ENCODE results near the gene RAPGEF1. TPM values are rescaled to one million over a fixed set of nuclear protein-coding genes. Genes with fewer than 3 reads are reported as not detected.

The RAPGEF1 gene
- total RNA-seq, 1 donor from 2014 or later: 57.9 TPM

DNA sequence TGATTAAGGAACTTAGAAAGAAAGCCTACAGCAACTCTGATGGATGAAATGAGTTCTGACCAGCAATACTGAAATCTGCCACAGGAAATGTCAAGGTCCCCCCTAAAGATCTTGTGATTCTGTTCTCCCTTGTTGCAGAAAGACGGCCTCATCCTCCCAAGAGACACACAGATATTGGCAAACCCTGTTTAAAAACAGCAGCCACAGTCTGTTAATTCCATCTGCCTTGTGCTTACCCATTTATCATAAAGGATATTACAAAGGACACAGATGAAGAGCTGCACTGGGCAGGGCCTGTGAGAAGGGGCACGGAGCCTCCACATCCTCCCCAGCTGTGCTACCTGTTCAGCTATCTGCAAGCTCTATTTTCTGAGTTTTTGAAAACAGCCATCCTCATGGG, 15.2 kb downstream of the RAPGEF1 start:
- Histone ChIP-seq H3K4me3 (no peak overlapping the region), H3K27ac (no peak overlapping the region), H3K4me1 (peaks cover 49% of the 10 kb centered on the region), H3K27me3 (no peaks in the 10 kb centered on the region), H3K36me3 (no peaks in the 10 kb centered on the region), H3K9me3 (no peaks in the 10 kb centered on the region)
- intact Hi-C loops (cut with DNase I): no loop called here
- TF ChIP-seq POLR2A (IDR thresholded peaks at IDR 0.05) (no peak), POLR2AphosphoS5 (IDR thresholded peaks at IDR 0.05; ENCODE audit: insufficient read depth in 1 of 2, low read depth in 1 of 2) (no peak)
- TF ChIP-seq, protein P1, sequence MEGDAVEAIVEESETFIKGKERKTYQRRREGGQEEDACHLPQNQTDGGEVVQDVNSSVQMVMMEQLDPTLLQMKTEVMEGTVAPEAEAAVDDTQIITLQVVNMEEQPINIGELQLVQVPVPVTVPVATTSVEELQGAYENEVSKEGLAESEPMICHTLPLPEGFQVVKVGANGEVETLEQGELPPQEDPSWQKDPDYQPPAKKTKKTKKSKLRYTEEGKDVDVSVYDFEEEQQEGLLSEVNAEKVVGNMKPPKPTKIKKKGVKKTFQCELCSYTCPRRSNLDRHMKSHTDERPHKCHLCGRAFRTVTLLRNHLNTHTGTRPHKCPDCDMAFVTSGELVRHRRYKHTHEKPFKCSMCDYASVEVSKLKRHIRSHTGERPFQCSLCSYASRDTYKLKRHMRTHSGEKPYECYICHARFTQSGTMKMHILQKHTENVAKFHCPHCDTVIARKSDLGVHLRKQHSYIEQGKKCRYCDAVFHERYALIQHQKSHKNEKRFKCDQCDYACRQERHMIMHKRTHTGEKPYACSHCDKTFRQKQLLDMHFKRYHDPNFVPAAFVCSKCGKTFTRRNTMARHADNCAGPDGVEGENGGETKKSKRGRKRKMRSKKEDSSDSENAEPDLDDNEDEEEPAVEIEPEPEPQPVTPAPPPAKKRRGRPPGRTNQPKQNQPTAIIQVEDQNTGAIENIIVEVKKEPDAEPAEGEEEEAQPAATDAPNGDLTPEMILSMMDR (IDR thresholded peaks at IDR 0.05): no peak
- no peak for DNase-seq (ENCODE audit: extremely low spot score in 2 of 2)

DNA sequence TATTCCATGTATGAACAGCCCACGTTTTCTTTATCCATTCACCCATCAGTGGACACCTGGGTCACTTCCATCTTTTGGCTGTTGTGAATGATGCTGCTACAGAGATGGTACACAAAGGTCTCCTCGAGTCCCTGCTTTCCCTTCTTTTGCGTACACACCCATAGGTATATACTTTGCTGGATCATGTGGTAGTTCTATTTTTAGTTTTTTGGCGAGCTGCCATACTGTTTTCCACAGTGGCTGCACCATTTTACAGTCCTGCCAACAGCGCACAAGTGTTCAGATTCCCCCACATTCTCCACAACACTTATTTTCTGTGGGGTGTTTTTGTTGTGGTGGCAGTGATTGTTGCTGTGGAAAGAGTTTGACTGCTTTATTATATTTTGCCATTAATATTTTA, 16.2 kb downstream of the RAPGEF1 start:
- no peak for DNase-seq (ENCODE audit: extremely low spot score in 2 of 2)
- intact Hi-C loops (cut with DNase I): no loop called here
- no peaks in the 10 kb centered on the region for H3K27me3 ChIP-seq
- H3K4me3 ChIP-seq: no peak overlapping the region
- TF ChIP-seq, protein P1 (IDR thresholded peaks at IDR 0.05): no peak
- TF ChIP-seq POLR2A (IDR thresholded peaks at IDR 0.05) (no peak), POLR2AphosphoS5 (IDR thresholded peaks at IDR 0.05; ENCODE audit: insufficient read depth in 1 of 2, low read depth in 1 of 2) (no peak)
- H3K27ac ChIP-seq: no peak overlapping the region
- peaks cover 49% of the 10 kb centered on the region for H3K4me1 ChIP-seq
- no peaks in the 10 kb centered on the region for H3K36me3 ChIP-seq
- H3K9me3 ChIP-seq: no peaks in the 10 kb centered on the region

- H3K27ac ChIP-seq: no peak overlapping the region
- H3K36me3 ChIP-seq: no peaks in the 10 kb centered on the region
- peaks cover 41% of the 10 kb centered on the region for H3K4me1 ChIP-seq
- no peak overlapping the region for H3K4me3 ChIP-seq
- DNase-seq (ENCODE audit: extremely low spot score in 2 of 2): no peak
- no peaks in the 10 kb centered on the region for H3K9me3 ChIP-seq
- TF ChIP-seq POLR2A (IDR thresholded peaks at IDR 0.05): no peak
- no peaks in the 10 kb centered on the region for H3K27me3 ChIP-seq
- intact Hi-C loops (cut with DNase I): no loop called here
These were observed 17.6 kb downstream of the RAPGEF1 start for GRCh38 chr9:131722255-131722654.

DNA sequence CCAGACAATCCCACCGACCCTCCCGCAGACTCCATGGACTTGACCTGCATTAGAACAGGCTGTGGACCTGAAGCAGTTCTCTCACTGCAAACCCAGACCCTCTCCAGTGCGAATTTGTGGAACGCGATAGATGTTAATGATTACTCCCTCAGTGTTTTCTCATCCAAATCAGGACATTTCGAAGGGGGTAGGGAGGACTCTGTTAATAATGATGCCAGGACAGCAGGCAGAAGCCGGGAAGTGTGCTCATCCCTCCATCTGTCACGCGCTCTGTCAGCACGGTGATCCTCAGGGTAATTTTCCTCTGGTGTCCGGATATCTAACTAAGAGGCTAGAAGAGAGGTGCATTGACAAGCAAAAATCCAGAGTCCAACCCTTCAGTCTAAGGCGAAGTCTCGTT, 18.8 kb downstream of the RAPGEF1 start:
- TF ChIP-seq POLR2AphosphoS5 (IDR thresholded peaks at IDR 0.05; ENCODE audit: insufficient read depth in 1 of 2, low read depth in 1 of 2) (no peak), POLR2A (IDR thresholded peaks at IDR 0.05) (no peak)
- TF ChIP-seq, protein P1 (IDR thresholded peaks at IDR 0.05): no peak
- Histone ChIP-seq H3K27me3 (no peaks in the 10 kb centered on the region), H3K4me1 (peaks cover 42% of the 10 kb centered on the region), H3K4me3 (no peak overlapping the region), H3K36me3 (no peaks in the 10 kb centered on the region), H3K27ac (no peak overlapping the region), H3K9me3 (no peaks in the 10 kb centered on the region)
- intact Hi-C loops (cut with DNase I): no loop called here
- no peak for DNase-seq (ENCODE audit: extremely low spot score in 2 of 2)

DNA sequence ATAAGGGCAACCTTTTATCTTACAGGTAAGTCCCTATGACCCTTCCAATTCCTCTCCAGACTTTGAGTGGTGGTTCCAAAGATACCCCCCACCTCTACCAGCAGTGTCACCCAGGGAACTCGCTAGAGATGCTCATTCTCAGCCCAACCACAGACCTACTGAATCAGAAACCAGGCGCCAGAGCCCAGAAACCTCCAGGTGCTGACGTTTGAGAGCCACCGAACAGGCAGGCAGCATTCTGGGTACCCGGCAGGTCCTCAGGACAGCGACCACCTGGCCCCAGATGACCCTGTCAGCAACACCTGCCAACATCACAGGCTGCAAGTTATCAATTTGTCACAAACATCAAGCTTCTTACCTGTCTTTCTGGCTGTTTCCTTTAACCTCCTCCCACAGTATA, 19.5 kb downstream of the RAPGEF1 start:
- Histone ChIP-seq H3K4me3 (no peak overlapping the region), H3K36me3 (no peaks in the 10 kb centered on the region), H3K27me3 (no peaks in the 10 kb centered on the region), H3K27ac (no peak overlapping the region), H3K4me1 (peaks cover 49% of the 10 kb centered on the region), H3K9me3 (no peaks in the 10 kb centered on the region)
- DNase-seq (ENCODE audit: extremely low spot score in 2 of 2): no peak
- TF ChIP-seq, protein P1 (IDR thresholded peaks at IDR 0.05): no peak
- no peak for TF ChIP-seq POLR2AphosphoS5 (IDR thresholded peaks at IDR 0.05; ENCODE audit: insufficient read depth in 1 of 2, low read depth in 1 of 2)
- intact Hi-C loops (cut with DNase I): no loop called here

All from vagina (tissue), 2 donors.